OCI-LY7 (cell line): ENCODE measurements around the gene KCNJ12. TPM values are rescaled to one million over a fixed set of nuclear protein-coding genes. Genes with fewer than 3 reads are reported as not detected.
"Not testable (repeated sequence)": the region's sequence is repeated elsewhere in the genome, so short reads cannot be mapped to it uniquely, and the experiment has no call there.

Source experiments
- BruUV-seq: library from RNA; stranded (reverse); fragments of 400-500 nt; replicated peaks from 2 replicates; lab custom pipeline; 2021; lab: Mats Ljungman, UMichigan
- CTCF ChIA-PET: fragments of 300-600 bp; sonication (Branson Sonifier 250); formaldehyde crosslinking; loops from one replicate; lab custom pipeline; 2022; ENCODE audit warnings: antibody characterized with exemption; ENCODE audit not compliant: unreplicated experiment; lab: Charles Lee
- POLR2A ChIA-PET: fragments of 300-600 bp; sonication (Branson Sonifier 250); formaldehyde crosslinking; loops from one replicate; lab custom pipeline; 2022; ENCODE audit warnings: antibody characterized with exemption; lab: Charles Lee
- DNase-seq: peaks from one replicate; pipeline ENCODE4 v3.0.0-alpha.2; 2015; ENCODE audit warnings: low spot score
- H2AFZ ChIP-seq: fragments of 200-600 bp; sonication (generic), shearing (Covaris generic); 2 replicates; pipeline ENCODE4 v1.6.1; 2014; ENCODE audit warnings: mild to moderate bottlenecking, antibody characterized with exemption, low read length, moderate library complexity
- H3K27ac ChIP-seq: fragments of 200-600 bp; sonication (generic); 2 replicates; pipeline ENCODE4 v1.5.1; 2014; ENCODE audit warnings: mixed run types, low read depth, mild to moderate bottlenecking, moderate library complexity, low read length, inconsistent platforms; ENCODE audit not compliant: poor library complexity, severe bottlenecking
- H3K36me3 ChIP-seq: fragments of 200-600 bp; sonication (generic); 2 replicates; pipeline ENCODE4 v1.6.1; 2014; ENCODE audit warnings: mild to moderate bottlenecking, antibody characterized with exemption, low read length, moderate library complexity, mixed read lengths; ENCODE audit not compliant: insufficient read depth
- H3K4me1 ChIP-seq: fragments of 200-600 bp; sonication (generic); 2 replicates; pipeline ENCODE4 v1.5.1; 2014; ENCODE audit warnings: mild to moderate bottlenecking, low read length; ENCODE audit not compliant: insufficient read depth, poor library complexity, severe bottlenecking
- H3K4me2 ChIP-seq: fragments of 200-600 bp; sonication (generic); 2 replicates; pipeline ENCODE4 v1.6.1; 2014; ENCODE audit warnings: mild to moderate bottlenecking, low read length
- H3K4me3 ChIP-seq: fragments of 200-600 bp; sonication (generic); 2 replicates; pipeline ENCODE4 v1.5.1; 2014; ENCODE audit warnings: mild to moderate bottlenecking, low read depth, low read length; ENCODE audit not compliant: poor library complexity, severe bottlenecking
- H3K79me2 ChIP-seq: fragments of 200-600 bp; sonication (generic); 2 replicates; pipeline ENCODE4 v1.6.1; 2016; ENCODE audit warnings: low read depth, mild to moderate bottlenecking, low read length, moderate library complexity, mixed read lengths; ENCODE audit not compliant: insufficient read depth
- H3K9me2 ChIP-seq: fragments of 200-600 bp; sonication (generic); 2 replicates; pipeline ENCODE4 v1.6.1; 2016; ENCODE audit warnings: mild to moderate bottlenecking, low read length, mixed read lengths; ENCODE audit not compliant: insufficient read depth
- H3K9me3 ChIP-seq: fragments of 200-600 bp; sonication (generic); 2 replicates; pipeline ENCODE4 v1.6.1; 2014; ENCODE audit warnings: mild to moderate bottlenecking, mixed run types, low read length, mixed read lengths
- H4K20me1 ChIP-seq: fragments of 200-600 bp; sonication (generic); 2 replicates; pipeline ENCODE4 v1.6.1; 2014; ENCODE audit warnings: mild to moderate bottlenecking, antibody characterized with exemption, low read length, moderate library complexity, mixed read lengths; ENCODE audit not compliant: insufficient read depth
- intact Hi-C: fragments of 100-400 bp; cut with micrococcal nuclease; formaldehyde crosslinking; loops from one replicate; pipeline ENCODE4 v1.10.0; 2022; ENCODE audit not compliant: unreplicated experiment
- total RNA-seq, 2 experiments: library from RNA; depleted of rRNA in 1 of 2; stranded (reverse); fragments of >200 nt in 1 of 2; shearing (Covaris generic) in 1 of 2; gene quantifications; 2 replicates each; pipeline ENCODE4 v1.2.3, GENCODE V29; 2014 to 2022

KCNJ12 gene
- total RNA-seq, 2 experiments from 2014 or later: 0.16 to 0.17 TPM

DNA sequence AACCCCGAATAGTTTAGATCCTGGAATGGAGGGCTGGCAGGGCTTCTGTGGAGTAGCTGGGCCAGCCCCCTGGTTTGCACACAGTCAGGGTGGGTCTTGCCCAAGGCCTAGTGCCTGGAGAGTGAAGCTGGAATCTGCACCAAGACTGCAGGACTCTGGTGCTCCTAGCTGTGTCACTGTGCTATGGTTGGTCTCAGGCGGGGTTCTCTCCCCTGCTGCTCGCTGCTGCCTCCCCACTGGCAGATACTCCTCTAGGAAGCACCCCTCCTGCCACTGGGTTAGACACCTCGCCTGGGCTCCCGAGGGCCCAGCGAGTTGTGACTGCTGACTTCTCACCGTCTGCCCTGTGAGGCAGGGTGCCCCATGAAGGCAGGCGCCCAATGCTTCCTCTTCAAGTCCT, 27.9 kb downstream of the KCNJ12 start:
- BruUV-seq, H4K20me1 ChIP-seq, POLR2A ChIA-PET, H3K36me3 ChIP-seq, H3K4me2 ChIP-seq, H3K9me3 ChIP-seq, DNase-seq, CTCF ChIA-PET, H3K9me2 ChIP-seq, H3K27ac ChIP-seq, H2AFZ ChIP-seq, H3K4me3 ChIP-seq, H3K79me2 ChIP-seq, H3K4me1 ChIP-seq, intact Hi-C loops: not testable (repeated sequence)

DNA sequence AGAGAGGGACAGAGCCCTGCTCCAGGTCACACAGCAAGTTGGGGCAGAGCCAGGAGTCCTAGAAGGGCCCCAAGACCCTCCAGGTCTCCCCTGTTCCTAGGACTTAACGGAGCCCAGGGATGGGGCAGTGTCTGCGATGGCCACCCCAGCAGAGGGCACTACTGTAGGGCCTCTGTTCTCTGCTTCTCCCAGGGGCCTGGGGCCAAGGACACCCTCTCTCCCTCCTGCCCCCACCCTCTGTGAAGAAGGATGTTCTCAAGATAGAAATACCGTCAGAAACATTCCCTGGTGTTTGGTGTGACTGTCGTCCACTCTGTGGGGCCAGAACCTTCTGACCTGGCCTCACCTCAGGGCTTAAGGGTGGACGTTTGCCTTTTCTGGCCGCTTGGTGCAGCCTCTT, 28.4 kb downstream of the KCNJ12 start:
- H3K27ac ChIP-seq, POLR2A ChIA-PET, CTCF ChIA-PET, H3K9me2 ChIP-seq, DNase-seq, H3K4me3 ChIP-seq, H3K36me3 ChIP-seq, H3K79me2 ChIP-seq, intact Hi-C loops, H4K20me1 ChIP-seq, H3K9me3 ChIP-seq, H3K4me1 ChIP-seq, H2AFZ ChIP-seq, BruUV-seq, H3K4me2 ChIP-seq: not testable (repeated sequence)

DNA sequence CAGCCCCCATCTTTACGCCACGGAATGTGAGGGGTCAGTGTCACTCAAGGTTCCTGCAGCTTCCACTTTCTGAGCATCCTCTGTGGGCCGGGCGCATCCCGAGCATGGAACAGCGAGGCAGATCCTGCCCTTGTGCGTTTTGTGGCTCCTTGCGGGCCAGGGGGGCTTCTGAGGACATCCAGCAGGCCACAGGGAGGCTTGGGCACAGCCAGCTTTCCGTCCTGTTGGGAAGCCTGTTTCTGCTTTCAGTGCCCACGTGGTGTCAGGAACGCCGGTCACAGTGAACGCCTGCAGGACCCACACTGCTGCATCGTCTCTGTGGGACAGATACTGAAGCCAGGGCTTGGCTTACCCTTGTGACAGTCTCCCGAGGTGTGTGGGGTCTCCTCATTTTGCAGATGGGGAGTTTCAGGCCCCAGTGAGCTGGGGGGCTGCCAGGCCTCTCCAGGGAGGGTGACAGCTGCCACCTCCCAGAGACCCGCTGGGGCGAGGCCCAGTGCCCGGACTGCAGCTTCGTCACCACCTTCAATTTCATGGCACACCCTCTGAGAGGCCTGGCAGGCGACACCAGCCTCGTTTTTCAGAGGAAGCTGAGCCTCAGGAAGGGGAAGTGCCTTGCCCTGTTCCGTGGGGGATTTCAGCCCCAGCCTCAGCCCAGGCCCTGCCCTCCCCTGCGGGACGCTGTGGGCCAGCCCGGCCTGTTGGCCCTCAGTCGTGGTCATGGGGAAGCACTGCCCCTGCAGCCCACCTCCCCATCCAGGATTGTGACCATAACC, 29.0 kb downstream of the KCNJ12 start:
- H3K27ac ChIP-seq, POLR2A ChIA-PET, H3K9me3 ChIP-seq, H3K4me3 ChIP-seq, H3K36me3 ChIP-seq, intact Hi-C loops, H3K4me1 ChIP-seq, H2AFZ ChIP-seq, H3K79me2 ChIP-seq, CTCF ChIA-PET, BruUV-seq, H3K4me2 ChIP-seq, DNase-seq, H3K9me2 ChIP-seq, H4K20me1 ChIP-seq: not testable (repeated sequence)

DNA sequence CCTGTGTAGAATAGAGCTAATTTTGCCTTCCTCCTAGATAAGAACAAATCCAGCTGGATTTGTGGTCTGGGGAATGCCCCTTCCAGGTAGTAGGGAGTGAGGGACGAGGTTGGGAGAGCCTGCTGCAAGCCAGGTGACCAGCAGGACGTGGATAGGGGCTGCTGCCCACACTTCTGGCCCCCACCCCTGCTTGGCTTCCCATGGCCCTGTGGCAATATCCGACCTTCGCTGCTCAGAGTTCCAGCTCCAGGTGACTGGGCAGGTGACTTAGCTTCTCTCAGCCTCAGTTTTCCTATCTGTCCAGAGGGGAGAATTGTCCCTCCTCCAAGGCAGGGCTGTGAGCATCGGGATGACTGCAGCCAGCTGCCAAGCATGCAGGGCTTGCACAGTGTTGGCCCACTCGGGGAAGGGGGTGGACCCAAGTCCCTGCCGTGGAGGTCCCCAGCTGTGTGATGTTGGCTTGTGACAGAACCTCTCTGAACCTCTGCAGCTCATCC, 29.8 kb downstream of the KCNJ12 start:
- H3K36me3 ChIP-seq, H2AFZ ChIP-seq, intact Hi-C loops, H3K4me3 ChIP-seq, POLR2A ChIA-PET, DNase-seq, H3K27ac ChIP-seq, H3K4me2 ChIP-seq, H3K79me2 ChIP-seq, H3K9me2 ChIP-seq, H3K9me3 ChIP-seq, H4K20me1 ChIP-seq, BruUV-seq, H3K4me1 ChIP-seq: not testable (repeated sequence)
- CTCF ChIA-PET: interaction anchor here (0.9 kb wide), 1 partner anchor 31 kb away, joined by 3 read pairs; no protein-coding TSS in a partner anchor

DNA sequence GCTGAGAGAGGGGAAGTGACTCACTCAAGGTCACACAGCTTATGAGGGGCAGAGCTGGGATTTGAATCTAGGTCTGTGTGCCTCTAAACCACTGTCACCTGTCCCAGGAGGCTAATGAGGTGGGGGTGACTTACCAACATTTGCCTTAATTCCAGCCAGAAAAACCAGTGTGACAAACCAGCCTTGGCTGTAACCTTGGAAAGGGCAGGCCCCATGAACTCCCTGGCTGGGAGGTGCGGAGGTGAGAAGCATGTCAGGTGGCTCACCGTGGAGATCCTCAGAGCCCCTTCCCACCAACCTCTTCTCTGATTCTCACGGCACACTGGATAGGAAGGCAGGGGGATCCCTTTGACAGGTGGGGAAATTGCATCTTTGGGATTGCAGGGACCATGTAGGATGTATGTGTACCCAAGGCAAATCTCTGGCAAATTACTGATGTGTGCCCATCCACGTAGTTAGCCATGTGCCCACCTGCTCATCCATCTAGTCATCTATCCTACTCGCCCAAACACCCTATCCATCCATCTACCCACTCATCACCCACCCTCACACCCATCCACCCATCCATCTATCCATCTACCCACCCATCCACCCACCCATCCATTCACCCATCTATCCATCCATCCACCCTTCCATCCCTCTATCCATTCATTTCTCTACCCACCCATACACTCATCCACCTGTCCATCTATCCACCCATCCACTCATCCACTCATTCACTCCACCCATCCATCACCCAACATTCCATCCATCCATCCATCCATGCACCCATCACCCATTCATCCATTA, 30.7 kb downstream of the KCNJ12 start:
- H3K27ac ChIP-seq, H3K4me1 ChIP-seq, H4K20me1 ChIP-seq, H3K9me3 ChIP-seq, H3K9me2 ChIP-seq, H3K4me2 ChIP-seq, BruUV-seq, H3K79me2 ChIP-seq, POLR2A ChIA-PET, H2AFZ ChIP-seq, H3K36me3 ChIP-seq, H3K4me3 ChIP-seq, DNase-seq, intact Hi-C loops: not testable (repeated sequence)
- CTCF ChIA-PET: interaction anchor here (0.9 kb wide), 1 partner anchor 31 kb away, joined by 3 read pairs; no protein-coding TSS in a partner anchor

DNA sequence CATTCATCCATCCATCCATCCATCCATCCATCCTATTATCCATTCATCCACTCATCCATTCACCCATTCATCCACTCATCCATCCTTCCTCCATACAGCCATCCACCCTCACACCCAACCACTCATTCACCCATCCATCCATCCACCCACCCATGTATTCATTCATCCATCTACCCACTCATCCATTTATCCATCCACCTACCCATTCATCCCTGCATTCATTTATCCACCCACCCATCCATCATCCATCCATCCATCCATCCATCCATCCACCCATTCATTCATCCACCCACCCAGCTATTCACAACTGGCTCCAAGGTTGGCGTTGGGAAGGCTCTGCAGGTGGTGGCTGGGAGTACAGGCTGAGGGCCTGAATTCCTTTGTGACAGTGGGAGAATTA, 31.6 kb downstream of the KCNJ12 start:
- H3K79me2 ChIP-seq, DNase-seq, POLR2A ChIA-PET, H3K36me3 ChIP-seq, H3K27ac ChIP-seq, H3K9me2 ChIP-seq, H3K9me3 ChIP-seq, BruUV-seq, CTCF ChIA-PET, H3K4me3 ChIP-seq, intact Hi-C loops, H3K4me2 ChIP-seq, H3K4me1 ChIP-seq, H4K20me1 ChIP-seq, H2AFZ ChIP-seq: not testable (repeated sequence)
